Testis (tissue), 3 donors: ENCODE results near the gene PROCR. TPM values are rescaled to one million over a fixed set of nuclear protein-coding genes. Genes with fewer than 3 reads are reported as not detected.

Experiments
- DNase-seq: peaks from one replicate; pipeline ENCODE4 v3.0.0-alpha.2; 2019
- H3K27ac ChIP-seq, 2 donors: fragments of 200-600 bp; sonication (generic); one replicate each; pipeline ENCODE4 v1.5.1; 2019
- H3K27me3 ChIP-seq: fragments of 200-600 bp; sonication (generic); one replicate; pipeline ENCODE4 v1.5.1; 2019
- H3K36me3 ChIP-seq: fragments of 200-600 bp; sonication (generic); one replicate; pipeline ENCODE4 v1.5.1; 2017; ENCODE audit warnings: low read depth; ENCODE audit errors: missing control alignments
- H3K4me1 ChIP-seq: fragments of 200-600 bp; sonication (generic); one replicate; pipeline ENCODE4 v1.5.1; 2019
- H3K4me3 ChIP-seq, 2 donors: fragments of 200-600 bp; sonication (generic); one replicate each; pipeline ENCODE4 v1.5.1; 2017 to 2019
- H3K9me3 ChIP-seq: fragments of 200-600 bp; sonication (generic); one replicate; pipeline ENCODE4 v1.5.1; 2017
- CTCF ChIP-seq, 3 experiments: fragments of 450-650 bp in 2 of 3; fragments of 200-600 bp in 1 of 3; sonication (generic) in 1 of 3; IDR thresholded peaks; one replicate each; pipeline ENCODE4 v1.5.1; 2016 to 2019; ENCODE audit warnings: antibody characterized with exemption in 3 of 3, mild to moderate bottlenecking in 2 of 3, moderate library complexity in 1 of 3
- POLR2A ChIP-seq: fragments of 450-650 bp; IDR thresholded peaks from one replicate; pipeline ENCODE4 v1.6.1; 2017; ENCODE audit warnings: antibody characterized with exemption, mild to moderate bottlenecking, moderate library complexity
- WGBS, 2 donors: methylation state at CpG; one replicate each; pipeline ENCODE4 v1.1.5; 2018; 5-methylcytosine and 5-hydroxymethylcytosine counted together
- intact Hi-C: fragments of 100-400 bp; cut with DNase I; formaldehyde crosslinking; loops from one replicate; pipeline ENCODE4 v1.15.1; 2023; ENCODE audit warnings: low total_unique reads
- polyA plus RNA-seq: library from polyadenylated mRNA; stranded (reverse); fragments of 350-450 nt; fragmentation: Illumina TruSeq; extraction: RNeasy Lipid Tissue Mini Kit (QIAGEN cat#74804); gene quantifications from one replicate; pipeline ENCODE4 v1.2.3, GENCODE V29; 2014; ENCODE audit warnings: low read depth, low replicate concordance; ENCODE audit not compliant: insufficient read depth
- small RNA-seq, 2 donors: library from RNA; depleted of rRNA; stranded (forward); fragments of <200 nt; gene quantifications; one replicate each; pipeline ENCODE3, GENCODE V24; 2016
- total RNA-seq, 2 donors: library from RNA; depleted of rRNA; stranded (reverse); fragments of >200 nt; gene quantifications; one replicate each; pipeline ENCODE4 v1.2.3, GENCODE V29; 2016

Gene PROCR
- total and polyA plus RNA-seq, 3 donors from 2014 or later = 7.2 to 23.6 (median 8.2) TPM

GRCh38 chr20:35226126-35226883, 54.4 kb downstream of the PROCR start, which contains the start of gene MMP24:
Gene MMP24, plus strand, starts transcription at chr20:35226690. Its CDS starts 49 bp downstream, at chr20:35226739.
- no peak within 1 kb of the TSS for H3K4me3 ChIP-seq
- WGBS, 2 donors = 3 to 9% methylated on average over 15 to 49 of the region's 70 CpGs
- DNase-seq = no peak

More at GRCh38 chr20:35226126-35226883, 54.4 kb downstream of the PROCR start, which contains the start of gene MMP24:
- no peaks in the 10 kb centered on the region for H3K36me3 ChIP-seq
- H3K4me1 ChIP-seq = no peaks in the 10 kb centered on the region
- H3K9me3 ChIP-seq = no peaks in the 10 kb centered on the region
- H3K27me3 ChIP-seq = no peaks in the 10 kb centered on the region
- TF ChIP-seq CTCF (IDR thresholded peaks at IDR 0.05) (no peak), POLR2A (no peak)
- intact Hi-C loops = no loop called here
- H3K27ac ChIP-seq = no peak within 1 kb of the TSS

Small RNA genes lying within 50 kb of the gene (small RNA-seq; reads per million reads assigned to genes)
- gene MT1P3 (0 reads per million in 2 donors), gene RNA5SP483 (0 reads per million in 2 donors)

Other genes starting within 250 kb of the PROCR start
- 10 to 100 TPM; 79.3 to 87.9 TPM for gene GSS, start 216.3 kb upstream of the PROCR start, total RNA-seq
- 52.8 TPM for gene GSS, start 216.3 kb upstream of the PROCR start, polyA plus RNA-seq
- gene MYH7B, start 216.2 kb upstream of the PROCR start, total RNA-seq = 10 to 100 TPM; 21.8 to 30.2 TPM
- 24.3 TPM for gene MYH7B, start 216.2 kb upstream of the PROCR start, polyA plus RNA-seq
- gene TRPC4AP, start 79.3 kb upstream of the PROCR start, total RNA-seq = 10 to 100 TPM; 76.6 to 78.4 TPM
- 68.8 TPM for gene TRPC4AP, start 79.3 kb upstream of the PROCR start, polyA plus RNA-seq
- 10 to 100 TPM; 14.0 to 16.9 TPM for gene EDEM2, start 24.7 kb upstream of the PROCR start, total RNA-seq
- 15.7 TPM for gene EDEM2, start 24.7 kb upstream of the PROCR start, polyA plus RNA-seq
- gene MMP24, start 54.6 kb downstream of the PROCR start, total RNA-seq = 1 to 10 TPM; 1.1 TPM
- gene MMP24, start 54.6 kb downstream of the PROCR start, polyA plus RNA-seq = 2.2 TPM
- 10 to 100 TPM; 16.4 to 35.1 TPM for gene MMP24OS, start 106.0 kb downstream of the PROCR start, total RNA-seq
- gene MMP24OS, start 106.0 kb downstream of the PROCR start, polyA plus RNA-seq = 45.9 TPM
- gene EIF6, start 112.7 kb downstream of the PROCR start, total RNA-seq = 10 to 100 TPM; 84.3 to 90.6 TPM
- 142 TPM for gene EIF6, start 112.7 kb downstream of the PROCR start, polyA plus RNA-seq
- under 1 TPM; 0.39 to 0.43 TPM for gene FAM83C, start 120.4 kb downstream of the PROCR start, total RNA-seq
- gene FAM83C, start 120.4 kb downstream of the PROCR start, polyA plus RNA-seq = 0.96 TPM
- 10 to 100 TPM; 48.9 to 52.8 TPM for gene UQCC1, start 239.9 kb downstream of the PROCR start, total RNA-seq
- 55.8 TPM for gene UQCC1, start 239.9 kb downstream of the PROCR start, polyA plus RNA-seq